ENCODE results near the gene HLA-DMA.

Gene HLA-DMA

DNA sequence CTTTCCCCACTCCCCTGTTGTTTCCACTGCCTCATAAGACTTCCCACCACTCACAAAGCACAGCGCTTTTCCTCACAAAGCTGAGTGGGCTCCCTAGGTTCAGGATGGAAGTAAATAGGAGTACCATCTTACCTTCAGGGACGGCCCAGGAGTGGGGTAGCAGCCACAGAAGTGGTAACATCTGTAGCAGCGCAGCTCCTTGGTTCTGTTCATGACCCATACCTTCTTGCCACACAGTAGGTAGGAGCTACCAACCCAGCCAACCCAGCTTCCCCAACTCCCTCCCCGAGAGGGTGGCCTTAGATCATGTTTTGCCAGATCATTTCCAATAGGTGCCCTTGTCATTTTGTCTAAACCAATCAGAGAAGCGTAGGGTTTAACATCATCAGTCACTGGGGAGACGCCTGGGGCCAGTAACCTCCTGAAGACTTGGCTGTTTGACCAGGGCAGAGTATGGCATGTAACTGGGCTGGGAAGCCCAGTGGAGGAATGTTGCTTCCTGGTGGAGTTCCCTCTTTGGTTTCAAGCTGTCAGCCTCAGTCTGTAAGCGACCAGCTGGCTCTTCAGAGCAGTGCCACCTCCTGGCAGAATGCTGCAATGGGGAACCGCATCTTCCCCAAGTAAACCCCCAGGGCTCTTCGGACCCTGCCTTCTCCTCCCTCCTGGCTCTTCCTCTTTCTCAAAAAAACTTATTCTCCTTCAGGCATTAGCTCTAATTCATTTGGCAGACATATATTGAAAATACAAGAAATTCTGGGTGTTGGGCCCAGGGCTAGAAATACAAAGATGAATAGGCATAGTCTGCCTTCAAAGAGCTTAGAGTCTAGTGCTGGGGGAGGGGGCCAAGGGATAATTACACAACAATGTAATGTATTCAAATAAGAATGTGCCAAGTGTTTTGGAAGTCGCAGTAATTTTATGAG is at the start of gene HLA-DMA:
HLA-DMA (minus strand) TSS at position 281 of the 923 bp plus-strand sequence; CDS start at position 220, 61 bp downstream.
- DNase-seq, result peak; percentile 69

DNA sequence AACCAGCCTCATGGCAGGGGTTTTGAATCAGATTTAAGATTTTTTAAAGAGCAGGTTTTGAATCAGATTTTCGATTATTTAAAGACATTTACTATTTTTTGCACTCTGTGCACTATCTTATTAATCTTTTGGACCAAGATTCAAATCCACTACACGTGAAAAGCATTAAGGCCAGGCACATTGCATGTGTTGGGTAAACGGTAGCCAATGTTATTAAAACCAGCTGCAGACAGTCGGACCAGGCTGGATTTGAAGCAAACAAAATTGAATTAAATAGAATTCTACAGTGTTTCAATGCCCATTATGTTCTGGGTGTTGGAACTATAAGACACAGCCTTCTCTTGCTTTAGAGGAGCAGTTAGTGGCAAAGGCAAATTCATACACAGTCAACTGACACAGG is 48.8 kb upstream of the HLA-DMA start:
- DNase-seq, result no peak

DNA sequence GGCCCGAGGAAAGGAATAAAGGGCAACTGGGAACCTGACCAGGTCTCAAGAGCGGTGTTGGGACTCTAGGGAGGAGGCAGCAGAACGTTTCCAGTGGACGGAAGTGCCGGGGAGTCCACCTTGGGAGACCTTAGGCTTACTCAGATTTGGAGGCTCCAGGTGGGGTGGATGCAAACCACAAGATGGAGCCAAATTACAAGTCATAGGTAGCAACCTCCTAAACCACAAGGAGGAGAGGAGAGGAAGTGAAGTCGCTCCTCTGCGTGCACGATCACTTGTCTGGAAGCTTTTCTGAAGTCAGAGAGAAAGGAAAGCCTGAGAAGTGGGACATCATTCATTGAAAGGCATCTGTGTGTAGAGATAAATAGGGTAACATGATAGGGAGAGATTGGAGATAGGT is 47.2 kb upstream of the HLA-DMA start:
- DNase-seq, result no peak

DNA sequence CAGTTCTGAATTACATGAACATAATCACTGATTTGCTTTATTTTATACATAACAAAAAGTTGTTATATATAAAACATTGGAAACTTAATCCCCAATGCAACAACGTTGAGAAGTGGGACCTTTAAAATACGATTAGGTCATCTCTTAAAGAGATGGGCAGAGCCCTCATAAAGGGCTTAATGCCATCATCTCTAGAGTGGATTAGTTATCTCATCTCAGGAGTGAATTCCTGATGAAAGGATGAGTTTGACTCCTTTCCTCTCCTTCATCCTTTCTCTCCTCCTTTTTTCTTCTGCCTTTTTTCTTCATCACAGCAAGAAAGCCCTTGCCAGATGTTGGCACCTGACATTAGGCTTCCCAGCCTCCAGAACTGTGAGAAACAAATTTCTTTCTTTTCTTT is 42.6 kb upstream of the HLA-DMA start:
- DNase-seq, result no peak

- DNase-seq, result no peak
Measured at GRCh38 chr6:32993363-32993973, 40.6 kb upstream of the HLA-DMA start.

GRCh38 chr6:32991972-32992371 is 39.1 kb upstream of the HLA-DMA start:
- DNase-seq, result no peak

GRCh38 chr6:32989368-32989767 is 36.5 kb upstream of the HLA-DMA start:
- DNase-seq, result no peak

DNA sequence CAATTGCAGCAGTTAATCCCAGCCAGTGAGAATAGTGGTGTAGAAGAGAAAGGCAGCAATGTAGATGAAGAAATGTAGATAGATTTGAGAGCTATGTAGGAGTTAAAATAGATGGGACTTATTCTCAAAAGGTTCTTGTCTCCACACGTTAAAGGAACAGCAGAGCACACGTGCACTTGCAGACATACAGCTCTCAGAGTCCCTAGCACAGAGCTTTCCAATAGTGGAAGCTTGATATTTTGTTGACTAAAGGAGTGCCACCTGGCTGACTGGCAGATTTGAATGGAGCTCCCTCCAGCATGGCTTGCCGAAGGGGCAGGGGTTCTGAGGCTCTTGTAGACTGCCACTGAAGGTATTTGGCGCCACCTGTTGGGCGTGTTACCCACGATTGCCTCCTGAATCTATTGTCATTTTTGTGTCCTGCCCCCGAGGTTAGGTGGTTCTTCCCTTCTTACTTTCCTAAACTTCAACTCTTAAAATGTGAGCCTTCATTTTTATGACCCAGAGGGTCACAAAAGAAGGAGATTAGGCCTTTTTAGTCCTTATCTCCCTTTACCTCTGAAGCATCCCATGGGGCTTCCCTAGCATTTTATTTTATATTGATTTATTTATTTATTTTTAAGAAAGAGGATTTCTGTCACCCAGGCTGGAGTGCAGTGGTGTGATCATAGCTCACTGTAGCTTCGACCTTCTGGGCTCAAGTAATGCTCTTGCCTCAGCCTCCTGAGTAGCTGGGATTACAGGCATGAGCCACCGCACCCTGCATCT is 31.9 kb upstream of the HLA-DMA start:
- DNase-seq, result peak; percentile 87

GRCh38 chr6:32983964-32984621 is 31.2 kb upstream of the HLA-DMA start:
- DNase-seq, result no peak

GRCh38 chr6:32983493-32983848 is 30.6 kb upstream of the HLA-DMA start:
- DNase-seq, result no peak

DNA sequence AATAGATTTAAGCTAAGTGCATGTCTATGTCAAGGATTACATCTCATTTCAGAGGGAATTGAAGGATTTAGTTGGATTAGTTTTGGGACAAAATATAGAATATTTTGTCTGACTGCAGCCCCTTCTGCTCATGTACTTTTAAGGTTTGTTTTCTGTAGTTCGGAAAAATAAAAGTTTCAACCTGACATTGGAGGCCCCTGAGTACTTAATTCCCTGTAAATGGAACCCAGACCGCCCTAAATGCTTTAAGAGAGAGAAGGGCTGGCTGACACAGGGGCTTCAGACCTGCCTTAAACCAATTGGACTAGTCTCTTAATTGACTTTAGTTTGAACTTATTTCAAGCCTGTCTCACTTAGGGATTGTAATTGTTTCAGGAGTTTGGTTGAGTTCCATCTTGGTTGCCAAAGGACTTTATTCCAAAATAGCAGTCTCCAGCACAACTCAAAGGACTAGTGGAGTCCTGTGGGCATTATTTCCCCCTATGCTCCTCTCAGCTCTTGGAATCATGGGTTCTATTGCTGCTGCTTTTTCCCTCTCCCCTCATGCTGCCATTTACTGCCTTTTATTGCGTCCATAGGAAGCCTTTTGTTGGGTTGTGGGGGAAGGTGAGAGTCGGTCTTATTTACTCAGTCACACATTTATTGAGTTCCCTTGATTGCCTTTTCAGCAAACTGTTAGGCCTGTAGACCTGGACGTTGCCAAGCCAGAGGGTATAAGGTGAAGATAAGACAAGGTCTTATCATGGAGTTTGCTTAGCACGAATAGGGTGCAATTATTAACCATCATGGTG is 30.0 kb upstream of the HLA-DMA start:
- no peak for DNase-seq

DNA sequence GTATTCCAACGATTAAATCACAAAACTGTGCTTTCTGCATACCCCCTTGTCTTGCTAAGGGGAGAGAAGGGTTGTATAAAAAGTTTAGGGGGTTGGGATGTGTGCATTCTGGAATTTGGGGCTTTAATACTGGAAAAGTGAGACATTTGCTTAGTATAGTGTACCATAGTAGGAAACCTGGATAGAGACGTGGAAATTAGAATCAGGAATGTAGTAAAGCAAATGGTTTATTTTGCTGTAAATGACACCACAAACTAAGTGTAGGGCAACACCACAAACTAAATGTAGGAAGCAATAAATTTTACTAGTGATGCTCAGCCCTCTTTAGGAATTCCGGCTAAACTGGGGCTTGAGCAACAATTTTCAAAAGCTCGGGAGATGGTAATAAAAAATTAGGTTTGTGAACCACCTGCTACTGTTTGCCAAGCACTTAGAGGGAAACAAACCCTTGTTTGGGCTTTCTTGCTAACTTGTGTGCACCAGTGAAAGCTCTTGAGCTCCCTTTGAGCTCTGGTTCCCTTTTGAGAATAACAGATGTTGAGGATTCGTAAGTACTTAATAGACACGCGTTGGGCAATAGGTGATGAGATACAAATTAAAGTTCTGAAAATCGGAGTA is 29.3 kb upstream of the HLA-DMA start:
- no peak for DNase-seq

- no peak for DNase-seq
Measured at GRCh38 chr6:32980488-32981038, 27.7 kb upstream of the HLA-DMA start.

- no peak for DNase-seq
Measured at GRCh38 chr6:32979720-32980487, 27.0 kb upstream of the HLA-DMA start.

- no peak for DNase-seq
Measured at GRCh38 chr6:32977953-32978324, 25.0 kb upstream of the HLA-DMA start.

- no peak for DNase-seq
Measured at GRCh38 chr6:32977272-32977952, 24.5 kb upstream of the HLA-DMA start.

DNA sequence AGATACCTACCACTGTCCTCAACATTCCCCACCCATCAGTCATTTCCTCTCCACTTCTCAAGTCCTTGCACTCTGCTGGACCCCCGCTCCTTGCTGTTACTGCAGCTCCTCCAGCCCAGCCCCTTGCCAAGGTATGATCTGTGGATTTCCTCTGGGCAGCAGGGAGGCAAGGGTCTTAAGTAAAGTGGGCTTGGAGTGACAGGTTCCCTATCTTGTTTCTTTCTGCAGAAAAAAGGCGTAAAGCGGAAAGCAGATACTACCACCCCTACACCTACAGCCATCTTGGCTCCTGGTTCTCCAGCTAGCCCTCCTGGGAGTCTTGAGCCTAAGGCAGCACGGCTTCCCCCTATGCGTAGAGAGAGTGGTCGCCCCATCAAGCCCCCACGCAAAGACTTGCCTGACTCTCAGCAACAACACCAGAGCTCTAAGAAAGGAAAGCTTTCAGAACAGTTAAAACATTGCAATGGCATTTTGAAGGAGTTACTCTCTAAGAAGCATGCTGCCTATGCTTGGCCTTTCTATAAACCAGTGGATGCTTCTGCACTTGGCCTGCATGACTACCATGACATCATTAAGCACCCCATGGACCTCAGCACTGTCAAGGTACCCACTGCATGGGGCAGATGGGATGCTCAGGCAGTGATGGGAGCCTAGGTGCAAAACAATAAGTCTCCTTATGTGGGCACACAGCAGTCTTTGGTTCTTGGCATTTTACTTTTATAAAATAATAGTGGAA is 23.6 kb upstream of the HLA-DMA start:
- no peak for DNase-seq

- no peak for DNase-seq
Measured at GRCh38 chr6:32975886-32976285, 23.0 kb upstream of the HLA-DMA start.
